Measurements from ENCODE around the gene RANBP17.
"Not testable (repeated sequence)": the region's sequence is repeated elsewhere in the genome, so short reads cannot be mapped to it uniquely, and the experiment has no call there.

RANBP17 gene

GRCh38 chr5:171155621-171156020, 293.8 kb downstream of the RANBP17 start:
- FAIRE-seq (no peak), DNase-seq (ENCODE audit: low spot score) (no peak)

GRCh38 chr5:171157276-171157675, 295.5 kb downstream of the RANBP17 start:
- FAIRE-seq: no peak
- no peak for DNase-seq (ENCODE audit: low spot score)

GRCh38 chr5:171157775-171158174, 296.0 kb downstream of the RANBP17 start:
- DNase-seq (ENCODE audit: low spot score) (no peak), FAIRE-seq (no peak)

DNA sequence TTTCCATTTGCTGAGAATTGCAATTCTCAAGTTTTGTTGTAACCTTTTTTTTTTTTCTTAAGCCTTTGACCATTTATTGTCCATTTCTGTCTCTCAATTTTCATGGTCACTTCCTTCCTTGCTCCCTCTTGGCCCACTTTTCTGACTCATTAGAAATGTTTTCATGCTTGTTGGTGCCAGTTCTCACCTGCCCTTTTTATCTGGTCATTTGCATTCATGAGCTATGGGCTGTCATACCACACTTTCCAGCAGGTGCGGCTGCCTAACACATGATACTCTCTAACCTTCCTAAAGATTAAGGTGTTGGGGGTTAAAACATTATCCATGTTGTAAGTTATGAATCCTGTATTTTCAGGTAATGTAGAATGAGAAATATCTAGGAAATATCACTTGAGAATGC, 296.8 kb downstream of the RANBP17 start:
- FAIRE-seq (no peak), DNase-seq (ENCODE audit: low spot score) (no peak)

DNA sequence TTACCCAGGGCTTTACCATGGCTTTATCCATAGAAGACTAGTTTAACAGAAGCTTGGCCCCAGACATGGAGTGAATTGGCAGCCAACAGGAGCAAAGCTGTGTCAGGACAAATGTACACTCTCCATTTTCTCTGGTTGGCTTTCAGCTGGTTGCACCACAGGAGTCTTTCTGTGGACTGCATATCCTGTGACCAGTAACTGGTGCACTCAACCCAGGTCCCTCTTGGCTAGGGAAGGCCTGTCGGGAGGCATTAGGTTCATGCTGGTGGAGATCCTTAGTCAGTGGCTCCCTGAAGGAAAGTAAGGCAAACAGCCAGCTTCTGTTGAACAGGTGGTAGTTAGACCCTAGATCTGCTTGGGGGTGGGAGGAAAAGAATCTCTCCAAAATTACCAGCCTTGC, 300.3 kb downstream of the RANBP17 start:
- FAIRE-seq (no peak), DNase-seq (ENCODE audit: low spot score) (no peak)

- FAIRE-seq (no peak), DNase-seq (ENCODE audit: low spot score) (no peak)
Measured at GRCh38 chr5:171162596-171162995, 300.8 kb downstream of the RANBP17 start.

DNA sequence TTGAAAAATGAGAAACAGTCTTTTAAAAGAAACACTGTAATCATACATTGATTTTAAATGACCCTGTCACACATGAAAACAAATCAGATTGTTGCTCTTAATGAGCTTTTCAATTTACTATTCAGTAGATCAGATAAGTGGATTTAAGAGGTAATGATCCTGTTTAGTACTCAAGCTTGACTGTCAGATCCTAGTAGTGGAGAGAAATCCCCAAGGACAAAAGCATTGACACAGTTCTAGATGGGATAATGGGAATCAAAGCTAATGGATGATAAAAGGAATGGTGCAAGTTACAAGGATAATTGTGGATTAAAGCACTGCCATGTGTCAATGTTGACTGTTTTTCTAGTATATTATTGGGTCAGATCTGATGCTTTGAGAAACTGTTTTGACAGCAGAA, 304.9 kb downstream of the RANBP17 start:
- FAIRE-seq (no peak), DNase-seq (ENCODE audit: low spot score) (no peak)

DNA sequence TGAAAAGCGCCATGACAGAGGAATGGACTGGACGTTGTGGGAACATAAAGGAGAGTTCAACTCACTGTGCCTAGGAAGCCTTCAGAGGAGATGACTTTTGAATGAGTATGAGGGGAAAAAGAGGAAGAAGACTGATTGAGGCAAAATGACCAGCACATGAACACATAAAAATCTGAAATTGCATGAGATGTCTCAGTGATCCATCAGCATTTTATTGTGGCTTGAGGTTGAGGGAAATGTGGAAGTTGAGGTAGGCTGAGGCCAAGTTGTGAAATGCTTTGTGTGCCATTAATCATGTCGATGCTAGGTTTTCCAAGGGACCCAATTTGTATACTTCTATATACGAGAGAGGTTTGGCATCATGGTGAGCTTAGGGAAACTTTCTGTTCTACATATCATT, 306.4 kb downstream of the RANBP17 start:
- FAIRE-seq: no peak

GRCh38 chr5:171174960-171175359, 313.1 kb downstream of the RANBP17 start:
- FAIRE-seq: not testable (repeated sequence)

More for the DNA sequence above, 306.4 kb downstream of the RANBP17 start:
- DNase-seq (ENCODE audit: low spot score): no peak

GRCh38 chr5:171175746-171176145, 313.9 kb downstream of the RANBP17 start:
- DNase-seq (ENCODE audit: low spot score) (no peak), FAIRE-seq (no peak)

More at GRCh38 chr5:171174960-171175359, 313.1 kb downstream of the RANBP17 start:
- DNase-seq (ENCODE audit: low spot score): not testable (repeated sequence)

DNA sequence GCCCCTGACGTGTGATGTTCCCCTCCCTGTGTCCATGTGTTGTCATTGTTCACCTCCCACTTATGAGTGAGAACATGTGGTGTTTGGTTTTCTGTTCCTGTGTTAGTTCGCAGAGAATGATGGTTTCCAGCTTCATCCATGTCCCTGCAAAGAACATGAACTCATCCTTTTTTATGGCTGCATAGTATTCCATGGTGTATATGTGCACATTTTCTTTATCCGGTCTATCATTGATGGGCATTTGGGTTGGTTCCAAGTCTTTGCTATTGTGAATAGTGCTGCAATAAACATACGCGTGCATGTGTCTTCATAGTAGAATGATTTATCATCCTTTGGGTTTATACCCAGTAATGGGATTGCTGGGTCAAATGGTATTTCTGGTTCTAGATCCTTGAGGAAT, 316.4 kb downstream of the RANBP17 start:
- not testable (repeated sequence) for FAIRE-seq; DNase-seq (ENCODE audit: low spot score)

DNA sequence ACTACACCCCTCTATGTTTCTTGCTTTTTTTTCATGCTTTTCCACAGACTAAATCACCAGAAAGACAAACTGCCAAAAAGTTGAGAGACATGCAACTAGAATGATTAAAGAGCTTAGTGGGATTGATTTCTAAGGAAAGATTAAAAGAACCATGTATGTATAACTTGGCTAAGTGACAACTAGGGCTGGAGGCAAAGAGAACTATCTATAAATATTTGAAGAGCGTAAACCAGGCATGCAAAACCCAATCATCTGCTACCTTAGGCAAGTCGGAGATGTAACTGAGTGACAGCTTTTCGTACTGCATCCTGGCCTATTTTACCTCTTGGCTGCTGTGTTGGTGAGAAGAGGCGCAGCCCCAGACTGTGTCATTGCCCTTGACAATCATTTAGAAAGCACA, 326.2 kb downstream of the RANBP17 start:
- no peak for DNase-seq (ENCODE audit: low spot score)
- FAIRE-seq: no peak

GRCh38 chr5:171189442-171189841, 327.6 kb downstream of the RANBP17 start:
- no peak for DNase-seq (ENCODE audit: low spot score)
- no peak for FAIRE-seq

GRCh38 chr5:171192111-171192510, 330.3 kb downstream of the RANBP17 start:
- FAIRE-seq (no peak), DNase-seq (ENCODE audit: low spot score) (no peak)

- FAIRE-seq (no peak), DNase-seq (ENCODE audit: low spot score) (no peak)
Measured at GRCh38 chr5:171201310-171201709, 339.5 kb downstream of the RANBP17 start.

DNA sequence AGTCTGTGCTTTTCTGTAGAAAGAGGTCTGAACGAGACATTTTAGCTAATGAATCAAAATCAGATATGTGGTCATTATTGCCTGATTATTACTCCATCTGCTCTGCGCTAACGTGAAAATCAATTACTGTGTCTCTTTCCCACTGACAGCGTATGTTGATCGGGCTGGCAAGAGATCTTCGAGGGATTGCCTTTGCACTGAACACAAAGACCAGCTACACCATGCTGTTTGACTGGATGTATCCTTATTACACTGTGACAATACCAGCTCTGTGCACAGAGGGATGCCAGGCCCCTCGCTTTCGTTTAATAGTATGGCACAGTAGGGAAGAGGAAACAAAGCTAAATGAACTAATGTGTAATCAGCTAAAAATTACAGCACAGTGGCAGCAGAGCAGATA, 343.6 kb downstream of the RANBP17 start:
- FAIRE-seq (no peak), DNase-seq (ENCODE audit: low spot score) (no peak)

DNA sequence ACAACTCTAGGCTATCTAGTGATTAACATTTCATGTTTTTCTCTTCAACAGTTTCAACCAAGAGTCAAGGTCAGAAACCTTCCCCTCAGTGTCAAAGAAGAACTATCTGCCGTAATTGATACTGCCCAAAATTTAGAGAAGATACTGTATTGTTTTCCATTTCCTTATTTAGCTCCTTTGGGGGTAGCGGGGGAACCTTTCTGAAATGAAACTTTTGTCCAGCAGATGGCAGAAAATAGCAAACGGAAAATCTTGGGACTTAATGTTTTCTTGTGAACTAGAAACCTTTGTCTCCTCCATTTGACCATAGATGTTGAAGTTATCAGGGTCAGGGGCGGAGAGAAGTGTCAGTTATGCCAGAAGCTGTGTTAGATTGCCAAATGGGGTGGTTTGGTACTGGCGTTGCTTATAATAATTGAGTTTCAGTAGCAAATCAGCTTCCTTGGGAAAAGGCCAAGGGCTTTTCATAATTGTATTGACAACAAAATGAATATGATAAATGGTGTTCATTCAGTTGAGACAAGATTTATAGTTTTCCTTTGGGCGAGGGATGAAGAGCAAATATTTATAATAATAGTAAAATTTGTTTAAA, 345.5 kb downstream of the RANBP17 start:
- DNase-seq (ENCODE audit: low spot score) (peak; percentile 28), FAIRE-seq (peak; percentile 71)

- no peak for FAIRE-seq
- no peak for DNase-seq (ENCODE audit: low spot score)
Measured at GRCh38 chr5:171221916-171222315, 360.1 kb downstream of the RANBP17 start.

DNA sequence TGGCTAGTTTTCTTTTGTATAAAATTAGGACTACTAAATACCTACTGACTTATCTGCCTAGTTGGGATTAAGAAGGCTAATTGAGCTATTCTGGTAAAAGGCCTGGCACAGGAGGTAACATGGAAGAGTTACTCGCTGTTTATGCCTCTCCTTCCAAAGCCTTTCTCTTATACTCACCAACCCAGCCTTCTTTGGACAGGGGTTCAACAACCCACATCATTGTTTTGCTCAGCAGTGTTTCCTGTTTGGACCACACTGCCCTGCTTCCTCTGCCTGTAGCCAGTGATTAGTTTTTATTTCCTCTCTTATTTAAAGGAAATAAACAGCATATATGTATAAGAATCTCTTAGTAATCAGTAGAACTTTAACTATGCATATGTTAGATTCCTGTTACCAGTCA, 362.1 kb downstream of the RANBP17 start:
- DNase-seq (ENCODE audit: low spot score) (no peak), FAIRE-seq (no peak)

GRCh38 chr5:171226096-171226754, 364.4 kb downstream of the RANBP17 start:
- FAIRE-seq (no peak), DNase-seq (ENCODE audit: low spot score) (no peak)

GRCh38 chr5:171226864-171227263, 365.0 kb downstream of the RANBP17 start:
- no peak for FAIRE-seq
- no peak for DNase-seq (ENCODE audit: low spot score)

DNA sequence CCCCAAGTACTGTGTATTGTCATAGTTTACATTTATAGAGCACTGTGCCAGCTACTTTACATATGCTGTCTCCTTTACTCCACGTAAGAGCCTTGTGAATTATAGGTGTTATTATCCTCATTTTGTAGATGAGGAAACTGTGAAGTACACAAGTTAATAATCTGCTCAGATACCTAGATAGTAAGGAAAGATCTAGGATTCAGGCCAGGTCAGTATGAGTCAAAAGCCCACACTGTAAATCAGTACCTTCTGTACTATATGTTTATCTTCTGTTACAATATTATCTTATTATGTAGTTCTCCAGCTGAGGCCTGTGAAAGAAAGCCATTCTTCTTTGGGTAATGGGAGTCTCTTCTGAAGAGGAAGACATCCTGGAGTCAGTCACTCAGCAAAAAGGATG, 374.8 kb downstream of the RANBP17 start:
- no peak for DNase-seq (ENCODE audit: low spot score)
- peak; percentile 74 for FAIRE-seq

DNA sequence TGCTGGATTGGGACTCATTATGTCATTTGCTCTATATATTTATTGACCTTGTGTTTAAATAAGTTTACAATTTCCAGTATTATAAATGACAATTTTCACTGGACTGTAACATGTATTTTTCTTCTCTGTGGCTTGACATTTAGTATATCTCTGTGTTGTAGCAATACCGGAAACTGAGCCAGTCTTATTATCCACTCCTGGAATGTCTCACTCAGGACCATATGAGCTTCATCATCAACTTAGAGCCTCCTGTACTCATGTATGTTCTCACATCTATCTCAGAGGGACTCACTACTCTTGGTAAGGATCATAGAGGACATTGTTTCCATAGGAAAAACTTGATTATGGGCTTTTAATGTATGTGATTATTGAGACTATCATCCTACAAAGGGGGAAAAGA, 380.7 kb downstream of the RANBP17 start:
- DNase-seq (ENCODE audit: low spot score): no peak

More for the DNA sequence above, 380.7 kb downstream of the RANBP17 start:
- no peak for FAIRE-seq
